A549 (cell line): Measurements from ENCODE around the gene GRHL3.

Experiments used
- CTCF ChIP-seq: fragments of >200 bp; sonication (Bioruptor Twin); formaldehyde crosslinking; IDR thresholded peaks from 3 replicates; pipeline ENCODE4 v1.5.1; 2016
- KDM1A ChIP-seq: fragments of 200-600 bp; sonication (generic); IDR thresholded peaks from 2 replicates; pipeline ENCODE4 v1.6.1; 2016; ENCODE audit warnings: low read depth, mild to moderate bottlenecking
- MAX ChIP-seq: IDR thresholded peaks from 2 replicates; pipeline ENCODE4 v1.6.1; 2012
- POLR2A ChIP-seq: IDR thresholded peaks from 2 replicates; pipeline ENCODE4 v1.6.1; 2012; ENCODE audit warnings: mild to moderate bottlenecking, low read length
- RAD21 ChIP-seq, 2 experiments: fragments of >200 bp in 1 of 2; sonication (Bioruptor Twin) in 1 of 2; formaldehyde crosslinking in 1 of 2; IDR thresholded peaks in 1 of 2; conservative IDR thresholded peaks in 1 of 2; 2 replicates in 1 of 2; 3 replicates in 1 of 2; pipeline ENCODE4 v1.6.1; 2012 to 2018; ENCODE audit warnings: inconsistent platforms in 1 of 2

GRCh38 chr1:24319312-24319863 is at the start of gene GRHL3:
- TF ChIP-seq POLR2A, result no peak
- TF ChIP-seq CTCF, result no peak
- no peak for TF ChIP-seq KDM1A
- no peak for TF ChIP-seq RAD21 (conservative IDR thresholded peaks at IDR 0.05 in 1 of 2, IDR thresholded peaks at IDR 0.05 in 1 of 2)
- TF ChIP-seq MAX, result no peak
